Posterior vena cava (tissue), 2 donors: Measurements from ENCODE around the gene LMX1B. TPM values are rescaled to one million over a fixed set of nuclear protein-coding genes. Genes with fewer than 3 reads are reported as not detected.

Source experiments
- DNase-seq: peaks from one replicate; pipeline ENCODE4 v3.0.0-alpha.2; 2020; ENCODE audit warnings: low spot score
- intact Hi-C, 2 donors: fragments of 100-400 bp; cut with DNase I; formaldehyde crosslinking; loops; one replicate each; pipeline versions ENCODE4 v1.14.1 to v1.14.2; 2022 to 2023
- total RNA-seq, 2 donors: library from RNA; stranded (reverse); fragmentation: NEBNext Ultra II Directional; extraction: Animal tissue kit (Norgen Biotek cat#: 25700); gene quantifications; one replicate each; pipeline ENCODE4 v1.2.1, GENCODE V29; 2021
- donor health status: DM: yes; HTN: yes; CAD: no.
- donor health status: DM: yes; HTN: yes; CAD: no.

LMX1B gene
- total RNA-seq, 2 donors from 2014 or later = 1.4 to 1.6 TPM

DNA sequence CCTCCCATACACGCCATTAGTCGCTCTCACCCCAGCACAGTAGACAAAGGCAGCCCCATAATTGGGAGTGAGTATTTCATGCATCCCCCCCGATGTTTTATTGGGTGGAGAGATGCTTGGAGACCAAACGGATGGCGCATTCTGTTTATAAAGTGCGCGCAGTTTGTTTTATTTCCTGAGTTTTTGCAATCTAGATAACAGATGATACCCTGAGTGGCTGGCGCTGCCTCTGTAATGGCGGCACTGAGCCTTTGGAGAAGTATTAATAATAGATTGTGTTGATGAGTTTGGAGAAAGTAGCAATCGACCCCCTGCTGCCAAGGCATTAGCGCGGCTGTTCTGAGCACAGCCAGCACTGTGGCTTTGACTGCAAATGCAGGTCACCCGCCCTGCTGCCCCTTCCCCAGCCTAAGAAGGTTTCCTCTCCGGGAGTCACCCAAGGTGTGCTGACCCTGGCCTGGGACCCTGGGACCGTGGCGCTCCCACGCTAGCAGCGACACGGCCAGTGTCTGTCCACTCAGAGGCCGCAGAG is 74.3 kb downstream of the LMX1B start:
- intact Hi-C loops = no loop called here
- DNase-seq = no peak

DNA sequence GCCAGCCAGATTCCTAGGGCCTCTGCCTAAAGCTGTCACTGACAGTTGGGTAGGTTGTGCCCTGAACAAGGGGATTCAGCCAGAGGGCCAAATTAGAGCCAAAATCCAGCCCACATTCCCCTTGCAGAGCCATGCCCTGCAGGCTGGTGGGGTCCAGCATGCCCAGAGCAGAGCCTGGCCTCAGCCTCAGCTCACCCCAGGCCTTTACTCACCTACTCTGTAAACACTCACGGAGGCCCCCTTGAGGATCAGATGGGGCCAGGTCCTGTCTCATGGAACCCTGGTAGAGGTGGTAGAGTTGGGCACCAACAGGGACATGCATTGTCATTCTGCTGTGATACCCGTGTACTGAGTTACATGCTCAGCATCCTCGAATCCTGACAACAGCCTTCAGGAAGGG is 74.9 kb downstream of the LMX1B start:
- intact Hi-C loops = no loop called here
- no peak for DNase-seq

DNA sequence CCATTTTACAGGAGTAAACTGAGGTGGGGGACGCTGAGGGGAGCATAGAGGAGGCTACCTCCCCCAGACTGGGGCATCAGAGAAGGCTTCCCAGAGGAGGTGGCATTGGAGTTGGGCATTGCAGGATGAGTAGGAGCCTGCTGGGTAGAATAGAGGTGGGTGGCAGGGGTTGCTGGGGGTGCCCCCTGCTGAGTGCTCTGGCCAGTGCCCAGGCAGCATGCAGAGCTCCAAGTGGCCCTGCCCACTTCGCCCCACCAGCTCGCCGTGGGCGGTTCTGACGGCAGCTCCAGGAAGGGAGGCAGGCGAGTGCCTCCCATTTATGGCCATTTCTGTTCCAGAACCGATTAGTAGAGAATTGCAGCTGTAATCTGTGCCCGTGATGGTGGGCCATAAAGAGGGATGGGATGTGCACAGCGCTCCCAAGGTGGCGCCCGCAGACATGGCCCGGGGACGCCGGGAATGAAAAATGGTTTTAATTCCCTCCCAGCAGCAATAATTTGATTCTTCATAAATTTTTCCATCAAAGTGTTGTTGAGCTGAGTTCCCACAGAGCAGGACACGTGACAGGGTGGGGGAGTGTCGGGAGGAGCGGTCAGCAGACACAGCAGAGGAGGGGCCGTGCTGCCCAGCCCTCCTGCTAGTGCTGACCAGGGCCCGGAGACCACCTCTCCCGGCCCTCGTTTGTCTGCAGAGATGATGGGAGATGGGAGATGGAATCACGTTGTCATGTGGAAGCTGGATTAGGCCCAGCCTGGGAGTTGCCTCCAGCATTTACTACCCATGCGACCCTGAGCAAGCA is 75.5 kb downstream of the LMX1B start:
- intact Hi-C loops = no loop called here
- DNase-seq = no peak

DNA sequence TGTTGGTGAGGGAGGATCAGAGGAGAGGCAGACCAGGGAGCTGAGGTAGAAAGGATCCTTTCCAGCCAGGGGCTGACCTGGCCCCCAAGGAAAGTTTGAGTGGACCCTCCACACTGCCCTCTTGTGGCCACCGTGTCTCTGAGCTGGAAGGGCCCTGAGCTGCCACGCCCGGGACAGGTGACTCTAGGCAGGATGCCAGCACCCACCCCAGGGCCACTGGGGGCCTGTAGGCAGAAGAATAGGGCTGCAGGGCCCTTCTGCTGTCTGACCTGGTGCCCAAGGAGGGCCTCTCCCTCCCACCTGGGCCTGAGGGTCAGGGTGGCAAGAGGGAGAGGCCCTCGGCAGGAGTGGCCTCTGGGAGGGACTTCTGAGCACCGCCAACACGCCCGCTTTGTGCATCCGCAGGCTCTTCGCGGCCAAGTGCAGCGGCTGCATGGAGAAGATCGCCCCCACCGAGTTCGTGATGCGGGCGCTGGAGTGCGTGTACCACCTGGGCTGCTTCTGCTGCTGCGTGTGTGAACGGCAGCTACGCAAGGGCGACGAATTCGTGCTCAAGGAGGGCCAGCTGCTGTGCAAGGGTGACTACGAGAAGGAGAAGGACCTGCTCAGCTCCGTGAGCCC is 76.8 kb downstream of the LMX1B start:
- peak; percentile 80 for DNase-seq
- intact Hi-C loops = no loop called here

DNA sequence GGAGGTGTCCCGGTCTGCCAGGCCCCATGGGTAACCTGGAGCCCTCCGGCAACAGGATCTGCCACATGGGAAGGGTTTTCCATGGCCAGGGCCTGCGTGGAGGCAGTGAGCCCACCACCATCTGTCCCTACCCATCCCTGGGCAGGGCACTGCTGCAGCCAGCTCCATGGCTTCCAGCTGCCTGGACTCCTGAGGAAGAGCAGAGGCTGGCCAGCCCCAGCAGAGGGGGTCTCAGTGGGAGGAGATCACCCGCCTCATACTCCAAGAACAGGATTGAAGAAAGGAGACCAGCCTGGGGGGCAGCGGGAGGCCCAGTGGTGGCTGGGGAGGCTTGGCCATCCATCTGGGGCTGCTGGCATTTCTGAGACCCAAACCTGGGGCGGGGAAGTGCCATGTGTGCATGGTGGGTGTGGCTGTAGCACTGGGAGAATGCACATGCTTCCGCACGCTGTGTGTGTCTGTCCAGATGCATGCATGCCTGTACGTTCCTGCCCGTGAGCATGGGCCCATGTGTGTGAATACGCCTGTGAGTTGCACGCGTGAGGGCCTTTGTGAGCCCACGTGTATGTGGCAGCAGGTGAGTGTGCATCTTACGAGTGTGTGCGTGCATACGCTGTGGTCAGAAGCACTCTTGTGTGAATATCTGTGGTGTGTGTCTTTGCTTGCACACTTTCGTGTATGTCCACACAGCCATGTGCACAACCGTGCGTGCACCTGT is 78.5 kb downstream of the LMX1B start:
- intact Hi-C loops = no loop called here
- peak; percentile 76 for DNase-seq

DNA sequence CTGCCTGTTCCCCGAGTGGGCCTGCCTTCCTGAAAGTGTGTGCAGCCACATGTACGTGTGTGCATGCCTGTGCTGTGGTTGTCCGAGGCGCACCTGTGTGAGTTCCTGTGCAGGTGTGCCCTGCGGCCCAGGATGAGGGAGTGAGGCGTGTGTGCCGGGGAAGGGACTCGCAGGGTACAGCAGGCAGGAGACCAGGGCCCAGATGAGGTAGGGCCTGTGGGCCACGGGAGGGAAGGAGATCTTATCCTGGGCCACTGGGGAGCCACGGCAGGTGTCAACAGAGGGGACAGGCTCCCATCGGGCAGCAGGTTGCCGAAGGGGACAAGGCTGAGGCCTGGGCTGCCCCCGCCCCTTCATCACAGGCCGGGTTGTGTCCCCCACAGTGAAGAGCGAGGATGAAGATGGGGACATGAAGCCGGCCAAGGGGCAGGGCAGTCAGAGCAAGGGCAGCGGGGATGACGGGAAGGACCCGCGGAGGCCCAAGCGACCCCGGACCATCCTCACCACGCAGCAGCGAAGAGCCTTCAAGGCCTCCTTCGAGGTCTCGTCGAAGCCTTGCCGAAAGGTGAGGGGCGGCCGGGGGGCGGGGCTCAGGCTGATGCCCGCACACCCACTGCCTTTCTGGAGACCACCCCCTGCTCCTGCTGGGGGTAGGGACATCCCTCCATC is 79.2 kb downstream of the LMX1B start:
- DNase-seq = peak; percentile 72
- intact Hi-C loops = no loop called here

DNA sequence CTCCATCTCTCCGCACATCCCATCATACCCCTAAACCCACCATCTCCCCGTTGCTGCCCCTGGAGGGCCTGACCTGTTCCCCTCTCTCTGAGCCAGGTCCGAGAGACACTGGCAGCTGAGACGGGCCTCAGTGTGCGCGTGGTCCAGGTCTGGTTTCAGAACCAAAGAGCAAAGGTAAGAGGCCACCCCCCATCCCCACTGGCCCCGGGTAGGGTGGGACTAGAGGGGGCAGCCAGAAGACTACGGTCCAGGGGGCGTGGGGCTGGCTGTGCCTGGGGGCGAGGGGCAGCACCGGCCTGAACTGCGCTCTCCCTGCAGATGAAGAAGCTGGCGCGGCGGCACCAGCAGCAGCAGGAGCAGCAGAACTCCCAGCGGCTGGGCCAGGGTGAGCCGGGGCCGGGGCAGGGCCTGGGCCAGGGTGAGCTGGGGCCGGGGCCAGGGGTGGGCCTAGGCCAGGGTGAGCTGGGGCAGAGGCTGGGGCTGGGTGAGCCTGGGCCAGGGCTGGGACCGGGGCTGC is 79.8 kb downstream of the LMX1B start:
- intact Hi-C loops = no loop called here
- DNase-seq = peak; percentile 75

DNA sequence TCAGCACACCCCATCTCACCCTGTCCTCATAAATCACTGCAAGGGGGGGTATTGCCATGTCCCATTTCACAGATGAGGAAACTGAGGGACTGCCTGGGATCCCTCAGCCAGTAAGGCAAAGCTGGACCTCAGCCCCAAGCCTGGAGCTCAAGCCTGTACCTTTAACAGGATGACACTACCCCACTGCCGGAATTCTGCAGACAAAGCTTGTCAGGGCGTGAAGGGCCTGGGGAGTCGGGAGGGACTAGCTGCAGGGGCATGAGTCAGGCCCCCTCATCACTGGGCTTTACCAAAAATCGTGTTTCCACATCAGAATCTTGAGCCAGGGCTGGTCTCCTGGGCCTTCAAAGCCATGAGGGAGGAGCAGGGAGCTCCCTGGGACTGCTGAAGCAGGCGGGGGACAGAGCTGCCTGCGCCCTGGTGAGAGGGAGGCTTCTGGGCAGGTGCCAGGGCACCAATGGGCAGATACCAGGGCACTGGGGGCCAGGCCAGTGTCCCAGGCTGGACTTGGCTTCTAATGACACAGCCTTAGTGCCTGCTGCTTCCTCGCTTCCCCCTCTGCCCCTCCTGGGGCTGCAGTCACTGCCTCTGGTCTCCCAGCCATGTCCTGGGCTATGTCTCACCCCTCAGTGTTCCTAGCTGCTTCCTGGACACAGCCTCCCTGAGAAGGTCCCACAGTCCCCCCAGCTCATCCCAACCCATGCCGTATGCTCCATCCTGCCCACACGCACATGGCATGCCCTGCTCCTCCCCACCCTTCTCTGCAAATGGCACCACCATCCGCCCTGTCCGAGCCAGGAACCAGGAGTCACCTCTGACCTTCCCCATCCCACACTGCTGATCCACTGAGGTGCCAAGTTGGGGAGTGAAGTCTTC is 80.7 kb downstream of the LMX1B start:
- DNase-seq = peak; percentile 72
- intact Hi-C loops = no loop called here

DNA sequence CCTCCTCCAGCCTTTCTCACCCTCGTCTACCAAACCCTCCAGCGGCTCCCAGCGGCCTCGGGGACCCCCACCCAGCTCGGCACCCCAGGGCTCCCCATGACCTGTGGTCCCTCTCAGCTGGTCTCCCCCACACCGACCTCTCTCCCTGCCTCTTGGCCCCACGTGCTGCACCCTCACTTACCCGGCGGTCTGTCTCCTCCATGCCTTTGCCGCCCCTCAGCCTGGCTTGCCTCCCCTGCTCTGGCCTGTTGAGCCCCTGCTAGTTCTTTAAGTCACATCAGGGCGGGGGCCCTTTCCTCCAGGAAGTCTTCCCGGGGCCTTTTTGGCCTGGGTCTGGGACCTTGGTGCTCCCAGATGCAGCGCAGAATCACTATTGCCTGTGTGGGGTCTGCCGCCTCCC is 81.5 kb downstream of the LMX1B start:
- intact Hi-C loops = no loop called here

DNA sequence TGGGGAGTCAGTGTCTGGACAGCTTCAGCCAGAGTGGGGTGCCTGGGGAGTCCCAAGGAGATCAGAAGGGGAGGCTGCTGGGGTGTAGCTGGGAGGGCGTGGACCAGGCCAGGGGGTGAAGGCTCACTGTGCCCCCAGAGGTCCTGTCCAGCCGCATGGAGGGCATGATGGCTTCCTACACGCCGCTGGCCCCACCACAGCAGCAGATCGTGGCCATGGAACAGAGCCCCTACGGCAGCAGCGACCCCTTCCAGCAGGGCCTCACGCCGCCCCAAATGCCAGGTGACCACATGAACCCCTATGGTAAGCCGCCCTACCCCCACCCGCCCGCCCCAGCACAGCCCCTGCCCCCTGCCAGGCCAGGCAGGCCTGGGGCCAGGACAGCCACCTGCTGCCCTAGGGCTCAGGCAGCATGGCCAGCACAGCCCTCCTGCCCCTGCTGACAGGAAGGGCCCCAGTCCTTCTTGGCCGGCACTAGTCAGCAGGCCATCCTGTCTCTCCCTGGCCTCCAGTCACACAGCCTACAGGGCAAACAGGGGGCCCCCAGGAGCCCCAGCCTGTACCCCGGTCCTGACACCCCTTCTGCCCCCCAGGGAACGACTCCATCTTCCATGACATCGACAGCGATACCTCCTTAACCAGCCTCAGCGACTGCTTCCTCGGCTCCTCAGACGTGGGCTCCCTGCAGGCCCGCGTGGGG is 82.1 kb downstream of the LMX1B start:
- DNase-seq = peak; percentile 72
- intact Hi-C loops = no loop called here

More for the DNA sequence above, 81.5 kb downstream of the LMX1B start:
- peak; percentile 75 for DNase-seq

DNA sequence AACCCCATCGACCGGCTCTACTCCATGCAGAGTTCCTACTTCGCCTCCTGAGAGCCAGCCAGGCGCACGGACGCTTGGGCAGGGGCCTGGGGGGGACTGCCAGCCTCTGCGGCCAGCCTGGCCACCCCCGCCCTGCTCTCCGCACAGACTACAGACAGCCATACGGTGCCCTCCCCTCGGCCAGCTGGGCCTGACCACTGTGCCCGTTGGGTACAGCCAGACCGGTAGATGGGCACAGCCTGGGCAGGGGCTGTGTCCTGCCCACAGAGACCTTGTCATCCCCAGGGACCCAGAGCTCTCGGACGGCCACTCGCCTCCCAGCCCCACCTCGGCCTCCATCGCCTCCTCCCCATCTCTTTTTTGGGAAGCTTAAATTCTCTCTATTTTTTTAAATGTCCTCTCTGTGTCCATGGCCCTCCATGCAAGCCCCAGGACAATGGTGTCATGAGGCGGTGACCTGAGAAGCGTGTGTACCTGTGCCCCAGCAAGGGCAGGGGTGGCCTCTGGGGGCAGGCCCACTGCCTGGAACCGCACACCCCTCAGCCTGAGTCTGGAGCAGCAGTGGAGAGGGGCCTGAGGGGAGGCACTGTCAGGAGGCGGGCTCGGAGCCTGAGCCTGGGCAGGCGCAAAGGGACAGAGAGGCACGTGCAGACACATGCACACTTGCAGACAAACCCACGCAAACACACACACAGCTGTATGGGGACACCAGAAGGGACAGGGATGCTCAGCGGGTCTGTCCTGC is 82.8 kb downstream of the LMX1B start:
- DNase-seq = peak; percentile 79
- intact Hi-C loops = no loop called here

DNA sequence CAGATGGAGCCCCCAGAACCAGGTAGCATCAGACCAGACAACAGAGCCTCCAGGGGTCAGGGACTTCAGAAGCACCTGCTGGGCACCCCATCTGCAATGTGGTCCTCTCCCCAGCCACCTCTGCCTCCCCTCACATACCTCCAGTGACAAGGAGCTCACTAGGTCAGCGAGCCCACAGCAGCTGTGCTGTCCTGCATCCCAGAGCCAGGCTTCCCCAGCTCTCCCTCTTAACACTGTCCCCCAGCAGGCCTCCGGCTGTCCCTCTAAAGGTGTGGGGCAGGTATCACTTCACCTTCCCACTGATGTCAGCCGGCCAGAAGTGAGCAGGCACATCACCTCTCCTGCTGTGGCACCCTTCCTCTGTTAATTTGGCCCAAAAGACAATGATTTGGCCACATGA is 83.6 kb downstream of the LMX1B start:
- DNase-seq = peak; percentile 38
- intact Hi-C loops = no loop called here

DNA sequence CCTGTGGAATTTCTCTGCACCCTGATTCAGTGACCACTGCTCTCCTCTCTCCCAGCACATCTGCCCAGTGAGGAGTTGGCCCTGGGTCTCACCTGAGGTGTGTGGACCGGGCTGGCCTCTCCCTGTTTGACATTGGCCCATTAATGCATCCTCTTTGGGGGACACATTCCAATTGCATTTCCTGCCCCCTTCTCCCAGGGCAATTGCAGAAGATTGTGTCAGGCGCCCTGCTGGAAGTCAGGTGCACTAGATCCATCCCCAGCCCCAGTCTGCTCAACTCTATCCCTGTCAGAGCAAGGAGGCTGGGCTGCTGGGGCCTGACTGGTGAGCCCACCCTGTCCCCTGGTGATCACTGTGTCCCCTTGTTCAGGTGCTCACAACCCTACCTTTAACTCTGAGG is 84.5 kb downstream of the LMX1B start:
- intact Hi-C loops = no loop called here
- peak; percentile 47 for DNase-seq

DNA sequence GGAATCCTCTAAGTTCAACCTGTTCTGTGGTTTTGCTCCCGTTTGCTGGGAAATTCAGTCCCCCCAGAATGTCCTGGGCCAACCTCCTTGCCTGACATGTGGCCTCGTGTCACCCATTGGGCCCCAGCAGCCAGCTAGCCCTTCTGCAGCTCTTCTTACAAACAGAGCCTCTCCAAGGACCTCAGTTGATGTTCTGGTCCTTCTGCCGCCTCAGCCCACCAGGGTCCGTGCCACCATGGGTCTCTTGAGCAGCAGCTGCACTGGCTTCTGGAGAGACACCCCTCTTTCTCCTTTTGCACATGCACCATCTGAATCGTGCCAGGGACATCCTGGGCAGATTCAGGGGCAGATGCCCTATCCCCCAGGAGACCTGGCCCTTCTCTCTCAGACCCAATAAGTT is 85.0 kb downstream of the LMX1B start:
- peak; percentile 43 for DNase-seq

DNA sequence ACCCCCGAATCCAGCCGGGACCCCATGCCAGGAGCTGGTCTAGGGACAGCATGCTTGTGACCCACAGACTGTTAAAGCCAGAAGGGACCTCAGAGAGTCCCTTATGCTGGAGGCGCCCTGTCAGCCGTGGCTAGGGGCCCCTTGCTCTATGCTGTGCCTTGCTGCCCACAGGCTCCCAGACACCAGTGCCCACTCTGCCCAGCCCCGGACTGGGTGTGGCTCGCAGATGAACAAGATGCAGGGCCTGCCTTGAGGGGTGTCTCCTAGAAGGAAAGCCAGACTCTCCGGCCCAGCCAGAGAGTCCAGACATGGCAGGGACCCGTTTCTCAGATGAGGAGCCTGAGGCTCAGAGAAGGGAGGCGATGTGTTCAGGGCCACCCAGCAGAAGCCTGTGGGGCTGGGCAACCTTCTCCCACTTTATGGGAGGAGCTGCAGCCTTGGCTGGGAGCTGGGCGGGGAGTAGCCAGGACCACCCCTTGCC is 85.7 kb downstream of the LMX1B start:
- DNase-seq = peak; percentile 79
- intact Hi-C loops = no loop called here

More for the DNA sequence above, 85.0 kb downstream of the LMX1B start:
- intact Hi-C loops = no loop called here

DNA sequence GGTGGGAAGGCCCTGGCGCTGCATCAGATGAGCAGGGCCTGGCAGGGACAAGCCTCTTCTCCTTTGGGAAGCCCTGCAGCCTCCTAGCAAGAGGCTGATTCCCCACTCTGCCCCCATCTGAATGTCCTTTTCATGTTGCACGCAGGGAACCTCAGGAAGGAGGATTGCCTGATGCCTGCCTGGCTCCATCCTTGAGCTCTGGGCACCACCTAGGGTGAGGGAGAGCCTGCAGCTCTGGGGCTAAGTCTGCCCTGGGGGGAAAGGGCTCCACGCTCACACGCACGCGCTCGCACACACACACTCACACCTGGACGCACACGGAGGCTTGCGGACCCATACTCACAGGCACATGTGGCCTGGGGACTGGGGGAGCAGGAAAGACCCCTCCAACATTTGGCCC is 86.6 kb downstream of the LMX1B start:
- intact Hi-C loops = loop anchor here in 1 of 2 donors (5.0 kb wide), 1 partner anchor 77 kb away; no protein-coding TSS in a partner anchor

More for the DNA sequence above, 86.6 kb downstream of the LMX1B start:
- peak; percentile 41 for DNase-seq
